SK-N-SH treated with all-trans-retinoic acid at 6 μM for 48 hours (cell line): ENCODE data around the gene BIRC7.
"Not testable (repeated sequence)": the region's sequence is repeated elsewhere in the genome, so short reads cannot be mapped to it uniquely, and the experiment has no call there.

ENCODE experiments used
- ATAC-seq: fragments of 200-7000 bp; cut with Tn5 transposase; 3 replicates; pipeline ENCODE4 v1.9.1; 2020; ENCODE audit warnings: mild to moderate bottlenecking, moderate library complexity
- BACH2 ChIP-seq: fragments of 250-450 bp; sonication (Bioruptor Pico); IDR thresholded peaks from 2 replicates; pipeline ENCODE4 v1.9.0; 2021; ENCODE audit warnings: mild to moderate bottlenecking, borderline replicate concordance
- CSDC2 ChIP-seq: fragments of 250-450 bp; sonication (Bioruptor Pico); IDR thresholded peaks from 2 replicates; pipeline ENCODE4 v1.5.0; 2020; ENCODE audit warnings: mild to moderate bottlenecking, moderate library complexity
- ESRRG ChIP-seq: fragments of 250-450 bp; sonication (Bioruptor Pico); IDR thresholded peaks from 2 replicates; pipeline ENCODE4 v1.6.1; 2021; ENCODE audit warnings: mild to moderate bottlenecking
- GLIS3 ChIP-seq: fragments of 250-450 bp; sonication (Bioruptor Pico); IDR thresholded peaks from 2 replicates; pipeline ENCODE4 v1.5.0; 2020; ENCODE audit warnings: mild to moderate bottlenecking, moderate library complexity
- ISL1 ChIP-seq: fragments of 250-450 bp; sonication (Bioruptor Pico); IDR thresholded peaks from 2 replicates; pipeline ENCODE4 v2.1.2; 2022; ENCODE audit warnings: mild to moderate bottlenecking, moderate library complexity
- PATZ1 ChIP-seq: fragments of 250-450 bp; sonication (Bioruptor Pico); IDR thresholded peaks from 2 replicates; pipeline ENCODE4 v1.8.0; 2020; ENCODE audit warnings: mild to moderate bottlenecking, moderate library complexity, borderline replicate concordance
- POU6F1 ChIP-seq: fragments of 250-450 bp; sonication (Bioruptor Pico); IDR thresholded peaks from 2 replicates; pipeline ENCODE4 v1.8.0; 2021; ENCODE audit warnings: low read depth, mild to moderate bottlenecking, moderate library complexity, borderline replicate concordance
- RARB ChIP-seq: fragments of 250-450 bp; sonication (Bioruptor Pico); IDR thresholded peaks from 2 replicates; pipeline ENCODE4 v1.8.0; 2021; ENCODE audit warnings: mild to moderate bottlenecking, moderate library complexity
- SNAI2 ChIP-seq: fragments of 250-450 bp; sonication (Bioruptor Pico); IDR thresholded peaks from 2 replicates; pipeline ENCODE4 v1.5.0; 2020; ENCODE audit warnings: mild to moderate bottlenecking, moderate library complexity
- TCF4 ChIP-seq: fragments of 250-450 bp; sonication (Bioruptor Pico); IDR thresholded peaks from 2 replicates; pipeline ENCODE4 v1.8.0; 2021; ENCODE audit warnings: mild to moderate bottlenecking, moderate library complexity, borderline replicate concordance
- TOX ChIP-seq: fragments of 250-450 bp; sonication (Bioruptor Pico); IDR thresholded peaks from 2 replicates; pipeline ENCODE4 v1.8.0; 2021; ENCODE audit warnings: mild to moderate bottlenecking, moderate library complexity, borderline replicate concordance
- ZC3H10 ChIP-seq: fragments of 250-450 bp; sonication (Bioruptor Pico); IDR thresholded peaks from 2 replicates; pipeline ENCODE4 v1.5.1; 2021; ENCODE audit warnings: mild to moderate bottlenecking, moderate library complexity
- ZFP3 ChIP-seq: fragments of 250-450 bp; sonication (Bioruptor Pico); IDR thresholded peaks from 2 replicates; pipeline ENCODE4 v1.5.0; 2020; ENCODE audit warnings: mild to moderate bottlenecking, moderate library complexity
- ZFP30 ChIP-seq: fragments of 450-650 bp; formaldehyde crosslinking; IDR thresholded peaks from 2 replicates; pipeline ENCODE4 v1.5.0; 2022; ENCODE audit warnings: mild to moderate bottlenecking, moderate library complexity
- ZNF565 ChIP-seq: fragments of 450-650 bp; formaldehyde crosslinking; conservative IDR thresholded peaks from 2 replicates; pipeline ENCODE4 v1.5.0; 2020; ENCODE audit warnings: low read depth, mild to moderate bottlenecking, moderate library complexity
- ZNF70 ChIP-seq: fragments of 450-650 bp; formaldehyde crosslinking; IDR thresholded peaks from 2 replicates; pipeline ENCODE4 v1.5.0; 2020; ENCODE audit warnings: mild to moderate bottlenecking, moderate library complexity
- ZNF8 ChIP-seq: fragments of 450-650 bp; formaldehyde crosslinking; IDR thresholded peaks from 2 replicates; pipeline ENCODE4 v1.5.0; 2020; ENCODE audit warnings: mild to moderate bottlenecking, moderate library complexity
- TF ChIP-seq, protein P1 (sequence below): fragments of 250-450 bp; sonication (Bioruptor Pico); IDR thresholded peaks from 2 replicates; pipeline ENCODE4 v1.5.1; 2021; ENCODE audit warnings: mild to moderate bottlenecking, moderate library complexity
- TF ChIP-seq, protein P2 (sequence below): fragments of 250-450 bp; sonication (Bioruptor Pico); IDR thresholded peaks from 2 replicates; pipeline ENCODE4 v1.5.1; 2020; ENCODE audit warnings: low read depth, mild to moderate bottlenecking, moderate library complexity

The BIRC7 gene

GRCh38 chr20:63247671-63248228 is 12.0 kb downstream of the BIRC7 start:
- TF ChIP-seq, protein P1, sequence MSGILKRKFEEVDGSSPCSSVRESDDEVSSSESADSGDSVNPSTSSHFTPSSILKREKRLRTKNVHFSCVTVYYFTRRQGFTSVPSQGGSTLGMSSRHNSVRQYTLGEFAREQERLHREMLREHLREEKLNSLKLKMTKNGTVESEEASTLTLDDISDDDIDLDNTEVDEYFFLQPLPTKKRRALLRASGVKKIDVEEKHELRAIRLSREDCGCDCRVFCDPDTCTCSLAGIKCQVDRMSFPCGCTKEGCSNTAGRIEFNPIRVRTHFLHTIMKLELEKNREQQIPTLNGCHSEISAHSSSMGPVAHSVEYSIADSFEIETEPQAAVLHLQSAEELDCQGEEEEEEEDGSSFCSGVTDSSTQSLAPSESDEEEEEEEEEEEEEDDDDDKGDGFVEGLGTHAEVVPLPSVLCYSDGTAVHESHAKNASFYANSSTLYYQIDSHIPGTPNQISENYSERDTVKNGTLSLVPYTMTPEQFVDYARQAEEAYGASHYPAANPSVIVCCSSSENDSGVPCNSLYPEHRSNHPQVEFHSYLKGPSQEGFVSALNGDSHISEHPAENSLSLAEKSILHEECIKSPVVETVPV = no peak
- TF ChIP-seq PATZ1 (CRISPR knock-in tag) = no peak
- TF ChIP-seq ZFP3 (CRISPR knock-in tag) = no peak
- TF ChIP-seq CSDC2 (CRISPR knock-in tag) = no peak
- no peak for TF ChIP-seq GLIS3 (CRISPR knock-in tag)
- TF ChIP-seq ZFP30 = no peak
- TF ChIP-seq ISL1 (CRISPR knock-in tag) = no peak
- no peak for TF ChIP-seq ESRRG (CRISPR knock-in tag)
- no peak for TF ChIP-seq TCF4 (CRISPR knock-in tag)
- TF ChIP-seq ZNF8 (CRISPR knock-in tag) = no peak
- no peak for TF ChIP-seq POU6F1
- no peak for TF ChIP-seq RARB
- no peak for TF ChIP-seq ZNF565
- no peak for TF ChIP-seq SNAI2 (CRISPR knock-in tag)
- TF ChIP-seq ZNF70 = no peak
- no peak for TF ChIP-seq ZC3H10 (CRISPR knock-in tag)
- ATAC-seq = no peak

DNA sequence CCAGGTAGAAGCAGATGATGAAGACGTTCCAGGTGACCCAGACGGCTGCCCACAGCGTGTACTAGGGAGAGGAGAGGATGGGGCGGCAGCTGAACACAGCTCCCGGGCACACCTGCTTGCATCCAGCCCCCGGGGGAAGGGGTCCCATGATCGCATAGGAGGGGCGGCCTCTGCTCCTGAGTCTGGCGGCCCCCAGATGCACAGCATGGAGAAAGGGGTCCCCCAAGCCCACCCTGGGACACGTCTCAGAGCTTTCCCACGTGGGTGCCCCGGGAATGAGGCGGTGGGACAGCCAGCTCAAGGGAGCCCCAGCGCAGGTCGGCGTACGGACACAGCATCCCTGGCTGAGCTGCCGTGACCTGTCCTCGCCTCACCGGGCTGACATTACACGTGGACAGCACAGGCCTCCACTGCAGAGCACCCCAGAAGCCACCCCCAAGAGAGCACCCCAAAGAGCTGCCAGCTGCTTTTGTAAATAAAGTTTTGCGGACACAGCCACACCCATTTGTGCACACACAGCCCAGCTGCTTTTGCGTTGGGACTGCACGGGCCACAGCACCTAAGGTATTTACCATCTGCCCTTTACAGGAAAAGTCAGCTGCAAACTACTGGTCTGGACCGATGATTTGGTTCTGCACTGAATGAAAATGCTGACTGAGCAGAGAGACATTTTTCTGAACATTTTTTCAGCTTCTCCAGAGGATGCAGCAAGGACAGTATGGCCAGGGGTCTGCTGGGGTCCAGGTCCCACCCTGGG is 13.3 kb downstream of the BIRC7 start:
- ATAC-seq = no peak
- TF ChIP-seq BACH2 (CRISPR knock-in tag) (no peak), GLIS3 (CRISPR knock-in tag) (no peak), ZNF8 (CRISPR knock-in tag) (no peak), SNAI2 (CRISPR knock-in tag) (no peak), ZNF565 (no peak), PATZ1 (CRISPR knock-in tag) (no peak)
- TF ChIP-seq, protein P1 = no peak
- TF ChIP-seq, all 23 proteins: peak for 0

DNA sequence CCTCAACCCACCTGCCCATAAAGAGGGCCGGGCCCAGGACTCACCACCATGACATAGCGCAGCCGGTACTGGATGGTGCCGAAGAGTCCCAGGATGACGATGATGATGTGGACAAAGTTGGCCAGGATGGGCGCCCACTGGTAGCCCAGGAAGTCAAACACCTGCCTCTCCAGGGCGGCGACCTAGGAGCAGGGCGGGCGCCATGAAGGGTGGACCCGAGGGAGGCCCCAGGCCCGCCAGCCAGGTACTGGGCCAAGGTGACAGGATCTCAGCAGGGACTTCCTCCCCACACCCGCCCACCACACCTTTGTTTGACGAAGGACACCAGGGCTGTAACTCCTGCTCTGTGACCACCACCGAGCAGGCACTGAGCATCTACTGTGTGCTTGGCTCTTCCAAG is 14.2 kb downstream of the BIRC7 start:
- no peak for ATAC-seq
- TF ChIP-seq ZFP3 (CRISPR knock-in tag) = no peak
- TF ChIP-seq BACH2 (CRISPR knock-in tag) = no peak
- TF ChIP-seq, protein P2, sequence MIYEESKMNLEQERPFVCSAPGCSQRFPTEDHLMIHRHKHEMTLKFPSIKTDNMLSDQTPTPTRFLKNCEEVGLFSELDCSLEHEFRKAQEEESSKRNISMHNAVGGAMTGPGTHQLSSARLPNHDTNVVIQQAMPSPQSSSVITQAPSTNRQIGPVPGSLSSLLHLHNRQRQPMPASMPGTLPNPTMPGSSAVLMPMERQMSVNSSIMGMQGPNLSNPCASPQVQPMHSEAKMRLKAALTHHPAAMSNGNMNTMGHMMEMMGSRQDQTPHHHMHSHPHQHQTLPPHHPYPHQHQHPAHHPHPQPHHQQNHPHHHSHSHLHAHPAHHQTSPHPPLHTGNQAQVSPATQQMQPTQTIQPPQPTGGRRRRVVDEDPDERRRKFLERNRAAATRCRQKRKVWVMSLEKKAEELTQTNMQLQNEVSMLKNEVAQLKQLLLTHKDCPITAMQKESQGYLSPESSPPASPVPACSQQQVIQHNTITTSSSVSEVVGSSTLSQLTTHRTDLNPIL = no peak
- TF ChIP-seq TCF4 (CRISPR knock-in tag) = no peak
- TF ChIP-seq ZFP30 = no peak
- no peak for TF ChIP-seq PATZ1 (CRISPR knock-in tag)
- no peak for TF ChIP-seq SNAI2 (CRISPR knock-in tag)
- no peak for TF ChIP-seq TOX

- not testable (repeated sequence) for ATAC-seq
These were observed 15.6 kb downstream of the BIRC7 start for GRCh38 chr20:63251350-63251749.
